PC-3 (cell line): ENCODE measurements around the gene CARS1.

Experiments used
- EZH2 ChIP-seq: fragments of 300-600 bp; sonication (generic); IDR thresholded peaks from one replicate; pipeline ENCODE4 v1.6.1; 2017; ENCODE audit warnings: antibody characterized with exemption, mild to moderate bottlenecking, low read length; ENCODE audit not compliant: unreplicated experiment
- TF ChIP-seq, protein P1 (sequence below): fragments of 300-600 bp; sonication (generic); conservative IDR thresholded peaks from 2 replicates; pipeline ENCODE4 v1.5.1; 2017; ENCODE audit warnings: antibody characterized with exemption, low read depth, mild to moderate bottlenecking, low read length

DNA sequence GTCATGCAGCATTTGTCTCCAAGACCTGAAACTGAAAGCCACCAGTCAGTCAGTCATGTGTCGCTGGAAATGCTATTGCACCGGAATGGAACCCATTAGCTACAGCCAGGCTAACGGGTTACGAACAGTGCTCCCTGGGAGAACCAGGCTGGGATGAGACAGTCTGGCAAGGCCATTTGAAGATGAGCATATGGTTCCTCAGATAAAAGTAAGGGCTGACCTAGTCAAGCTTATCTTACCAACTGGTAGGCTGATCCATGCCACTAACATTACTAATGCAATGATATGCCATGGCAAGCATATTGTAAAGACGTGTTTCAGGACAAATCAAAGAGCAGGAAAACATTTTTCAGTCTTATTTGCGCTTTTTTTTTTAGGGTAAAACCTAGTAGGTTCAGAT lies 93.5 kb downstream of the CARS1 start:
- TF ChIP-seq, protein P1, sequence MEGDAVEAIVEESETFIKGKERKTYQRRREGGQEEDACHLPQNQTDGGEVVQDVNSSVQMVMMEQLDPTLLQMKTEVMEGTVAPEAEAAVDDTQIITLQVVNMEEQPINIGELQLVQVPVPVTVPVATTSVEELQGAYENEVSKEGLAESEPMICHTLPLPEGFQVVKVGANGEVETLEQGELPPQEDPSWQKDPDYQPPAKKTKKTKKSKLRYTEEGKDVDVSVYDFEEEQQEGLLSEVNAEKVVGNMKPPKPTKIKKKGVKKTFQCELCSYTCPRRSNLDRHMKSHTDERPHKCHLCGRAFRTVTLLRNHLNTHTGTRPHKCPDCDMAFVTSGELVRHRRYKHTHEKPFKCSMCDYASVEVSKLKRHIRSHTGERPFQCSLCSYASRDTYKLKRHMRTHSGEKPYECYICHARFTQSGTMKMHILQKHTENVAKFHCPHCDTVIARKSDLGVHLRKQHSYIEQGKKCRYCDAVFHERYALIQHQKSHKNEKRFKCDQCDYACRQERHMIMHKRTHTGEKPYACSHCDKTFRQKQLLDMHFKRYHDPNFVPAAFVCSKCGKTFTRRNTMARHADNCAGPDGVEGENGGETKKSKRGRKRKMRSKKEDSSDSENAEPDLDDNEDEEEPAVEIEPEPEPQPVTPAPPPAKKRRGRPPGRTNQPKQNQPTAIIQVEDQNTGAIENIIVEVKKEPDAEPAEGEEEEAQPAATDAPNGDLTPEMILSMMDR, result no peak
- TF ChIP-seq EZH2, result no peak
